CD14-positive monocyte (primary cell): ENCODE measurements around the gene ABCA6. TPM values are rescaled to one million over a fixed set of nuclear protein-coding genes. Genes with fewer than 3 reads are reported as not detected.
A peak's percentile ranks its signal among the peaks of the same experiment; 100 is the strongest.

ENCODE experiments used
- DNase-seq, 3 donors: peaks; one replicate each; pipeline ENCODE4 v3.0.0-alpha.2; 2011 to 2022
- H2AFZ ChIP-seq: 2 replicates; pipeline ENCODE4 v1.6.0; 2012; ENCODE audit warnings: mild to moderate bottlenecking, low read depth, low read length, inconsistent platforms; ENCODE audit not compliant: insufficient read depth, poor library complexity, severe bottlenecking
- H3K27ac ChIP-seq, 2 donors: 1 replicate in 1 of 2; 2 replicates in 1 of 2; pipeline ENCODE4 v1.5.1; 2012 to 2013; ENCODE audit warnings: low read length in 2 of 2, control low read depth in 1 of 2, inconsistent platforms in 1 of 2, low read depth in 1 of 2, mild to moderate bottlenecking in 1 of 2
- H3K27me3 ChIP-seq, 2 donors: one replicate each; pipeline versions ENCODE4 v1.6.0 to v1.6.1; 2011 to 2013; ENCODE audit warnings: low read length in 2 of 2; ENCODE audit not compliant: control insufficient read depth in 2 of 2, insufficient read depth in 2 of 2
- H3K36me3 ChIP-seq, 2 donors: replicated peaks in 1 of 2; 1 replicate in 1 of 2; 2 replicates in 1 of 2; pipeline versions ENCODE4 v1.5.1 to v1.6.1; 2012 to 2013; ENCODE audit warnings: low read length in 2 of 2, control low read depth in 1 of 2, inconsistent platforms in 1 of 2, mild to moderate bottlenecking in 1 of 2; ENCODE audit not compliant: insufficient read depth in 2 of 2, control insufficient read depth in 1 of 2
- H3K4me1 ChIP-seq, 2 donors: 1 replicate in 1 of 2; 2 replicates in 1 of 2; pipeline versions ENCODE4 v1.5.1 to v1.6.1; 2012 to 2013; ENCODE audit warnings: low read length in 2 of 2, control low read depth in 1 of 2, inconsistent platforms in 1 of 2, mild to moderate bottlenecking in 1 of 2, moderate library complexity in 1 of 2; ENCODE audit not compliant: insufficient read depth in 2 of 2, control insufficient read depth in 1 of 2
- H3K4me2 ChIP-seq: replicated peaks from 2 replicates; pipeline ENCODE3; 2012; ENCODE audit warnings: low read length, moderate library complexity, mild to moderate bottlenecking; ENCODE audit not compliant: poor library complexity, severe bottlenecking; ENCODE audit errors: extremely low read depth
- H3K4me3 ChIP-seq, 3 experiments: fragments of 200-600 bp in 1 of 3; sonication (generic) in 1 of 3; replicated peaks in 1 of 3; 1 replicate in 2 of 3; 2 replicates in 1 of 3; pipeline ENCODE4 v1.5.1; 2011 to 2013; ENCODE audit warnings: low read length in 3 of 3, mild to moderate bottlenecking in 3 of 3, control low read depth in 2 of 3, low read depth in 2 of 3, inconsistent platforms in 1 of 3, moderate library complexity in 1 of 3
- H3K79me2 ChIP-seq: 2 replicates; pipeline ENCODE4 v1.6.0; 2012; ENCODE audit warnings: mild to moderate bottlenecking, control low read depth, inconsistent platforms, low read length, moderate library complexity; ENCODE audit not compliant: insufficient read depth
- H3K9ac ChIP-seq: 2 replicates; pipeline ENCODE4 v1.6.0; 2017; ENCODE audit warnings: low read length, mild to moderate bottlenecking; ENCODE audit not compliant: insufficient read depth, poor library complexity, severe bottlenecking
- H3K9me3 ChIP-seq, 2 donors: replicated peaks in 1 of 2; 1 replicate in 1 of 2; 2 replicates in 1 of 2; pipeline versions ENCODE4 v1.5.1 to v1.6.1; 2012 to 2013; ENCODE audit warnings: low read length in 2 of 2, control low read depth in 1 of 2; ENCODE audit not compliant: control insufficient read depth in 1 of 2, insufficient read depth in 1 of 2
- H4K20me1 ChIP-seq: 2 replicates; pipeline ENCODE4 v1.6.0; 2012; ENCODE audit warnings: mild to moderate bottlenecking, low read length, control low read depth, moderate library complexity; ENCODE audit not compliant: insufficient read depth
- H3K27ac Mint-ChIP-seq, 7 donors: one replicate each; pipeline ENCODE4 v1.8.0; 2020; ENCODE audit warnings: mild to moderate bottlenecking in 7 of 7, mixed read lengths in 7 of 7, moderate library complexity in 6 of 7, inconsistent platforms in 2 of 7
- H3K27me3 Mint-ChIP-seq, 3 donors: one replicate each; pipeline ENCODE4 v1.8.0; 2021 to 2022; ENCODE audit warnings: low read depth in 3 of 3, mild to moderate bottlenecking in 3 of 3, mixed read lengths in 3 of 3, moderate library complexity in 3 of 3, inconsistent platforms in 1 of 3
- H3K36me3 Mint-ChIP-seq, 2 donors: one replicate each; pipeline ENCODE4 v1.8.0; 2020; ENCODE audit warnings: mixed read lengths in 2 of 2, inconsistent platforms in 1 of 2, mild to moderate bottlenecking in 1 of 2
- H3K4me1 Mint-ChIP-seq: one replicate; pipeline ENCODE4 v1.8.0; 2020; ENCODE audit warnings: mild to moderate bottlenecking, mixed read lengths
- H3K4me3 Mint-ChIP-seq, 2 donors: one replicate each; pipeline ENCODE4 v1.8.0; 2020; ENCODE audit warnings: mild to moderate bottlenecking in 2 of 2, mixed read lengths in 2 of 2, moderate library complexity in 1 of 2
- H3K9me3 Mint-ChIP-seq, 7 donors: one replicate each; pipeline ENCODE4 v1.8.0; 2020 to 2022; ENCODE audit warnings: mixed read lengths in 7 of 7, mild to moderate bottlenecking in 6 of 7, moderate library complexity in 6 of 7, inconsistent platforms in 2 of 7
- WGBS: methylation state at CpG from one replicate; pipeline ENCODE4 v1.1.5; 2013; ENCODE audit warnings: missing lambda C conversion rate; ENCODE audit not compliant: insufficient coverage; 5-methylcytosine and 5-hydroxymethylcytosine counted together
- intact Hi-C, 2 donors: fragments of 100-400 bp; cut with micrococcal nuclease; formaldehyde crosslinking; loops; one replicate each; pipeline versions ENCODE4 v1.15.0 to v1.15.1; 2023
- polyA plus RNA-seq, 3 donors: library from polyadenylated mRNA; depleted of rRNA in 1 of 3; unstranded in 2 of 3; stranded (reverse) in 1 of 3; fragments of 300-500 nt in 2 of 3; fragments of >200 nt in 1 of 3; fragmentation: Illumina TruSeq in 2 of 3; gene quantifications; 1 replicate in 2 of 3; 2 replicates in 1 of 3; pipeline ENCODE4 v1.2.3, GENCODE V29; 2012 to 2021
- TF ChIP-seq, protein P1 (sequence below): fragments of 200-600 bp; IDR thresholded peaks from one replicate; pipeline ENCODE4 v1.8.0; 2022; ENCODE audit warnings: antibody characterized with exemption, mild to moderate bottlenecking

Gene ABCA6
- polyA plus RNA-seq, 3 donors = 0.52 to 0.93 (median 0.76) TPM

DNA sequence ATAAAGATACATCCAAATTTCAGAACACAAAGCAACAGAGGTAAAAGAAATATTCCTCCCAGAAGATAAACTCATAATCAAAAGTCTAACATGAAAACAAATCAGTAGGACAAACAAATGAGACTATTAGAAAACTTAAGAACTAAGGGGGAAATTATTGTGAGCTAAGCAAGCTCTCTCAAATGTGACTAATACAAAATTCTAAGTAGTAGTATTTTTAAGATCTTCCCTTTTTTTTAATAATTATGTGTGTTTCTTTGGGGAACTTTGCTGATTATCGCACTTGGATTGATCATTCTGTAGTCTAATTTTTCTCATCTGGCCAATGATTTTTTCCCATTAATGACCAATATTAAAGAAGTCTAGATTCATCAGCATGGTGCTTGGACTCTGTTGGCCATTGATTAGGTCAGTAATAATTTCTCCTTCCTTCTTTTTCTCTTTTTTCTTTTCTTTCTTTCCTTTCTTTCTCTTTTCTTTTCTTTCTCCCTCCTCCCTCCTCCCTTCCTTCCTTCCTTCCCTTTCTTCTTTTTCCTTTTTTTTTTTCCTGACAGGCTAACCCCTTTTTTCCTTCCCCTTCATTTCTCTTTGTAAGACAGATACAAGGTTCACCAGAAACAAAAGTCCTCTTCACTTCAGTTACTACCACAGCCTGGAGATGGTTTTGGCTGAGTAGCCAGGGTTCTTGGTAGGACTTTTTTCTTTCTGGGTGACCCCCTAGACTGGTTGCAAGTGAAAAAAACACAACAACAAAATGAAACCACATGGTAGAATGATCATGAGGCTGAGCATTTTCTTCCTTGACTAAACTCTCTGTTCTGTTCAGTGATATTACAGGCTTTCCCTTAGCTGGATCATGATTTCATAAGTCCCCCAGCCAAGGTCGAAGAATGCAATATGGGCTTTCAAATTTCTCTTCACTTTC, 2.9 kb upstream of the ABCA6 start:
- DNase-seq = peak in 1 of 3 donors; percentile 19
- H3K4me1 Mint-ChIP-seq = peaks cover 30% of the 10 kb centered on the region
- Histone ChIP-seq H3K27me3 (no peaks in the 10 kb centered on the region), H3K36me3 (no peaks in the 10 kb centered on the region), H3K9ac (no peak overlapping the region), H3K4me2 (no peak overlapping the region), H4K20me1 (no peaks in the 10 kb centered on the region), H3K27ac (no peak overlapping the region), H3K4me3 (no peak overlapping the region), H3K79me2 (no peaks in the 10 kb centered on the region), H2AFZ (peak overlapping the region; percentile 37), H3K9me3 (no peaks in the 10 kb centered on the region), H3K4me1 (peaks cover 27 to 35% of the 10 kb centered on the region in 2 donors)
- H3K36me3 Mint-ChIP-seq = no peaks in the 10 kb centered on the region
- peak overlapping the region in 4 of 7 donors; percentile 48 to 87 (median 82) for H3K27ac Mint-ChIP-seq
- no peaks in the 10 kb centered on the region for H3K27me3 Mint-ChIP-seq
- WGBS = no CpG with 5 or more reads among the region's 2 CpGs
- H3K4me3 Mint-ChIP-seq = no peak overlapping the region
- H3K9me3 Mint-ChIP-seq = peaks cover 0 to 3% (median 0%) of the 10 kb centered on the region in 7 donors
- intact Hi-C loops = no loop called here
- TF ChIP-seq, protein P1, sequence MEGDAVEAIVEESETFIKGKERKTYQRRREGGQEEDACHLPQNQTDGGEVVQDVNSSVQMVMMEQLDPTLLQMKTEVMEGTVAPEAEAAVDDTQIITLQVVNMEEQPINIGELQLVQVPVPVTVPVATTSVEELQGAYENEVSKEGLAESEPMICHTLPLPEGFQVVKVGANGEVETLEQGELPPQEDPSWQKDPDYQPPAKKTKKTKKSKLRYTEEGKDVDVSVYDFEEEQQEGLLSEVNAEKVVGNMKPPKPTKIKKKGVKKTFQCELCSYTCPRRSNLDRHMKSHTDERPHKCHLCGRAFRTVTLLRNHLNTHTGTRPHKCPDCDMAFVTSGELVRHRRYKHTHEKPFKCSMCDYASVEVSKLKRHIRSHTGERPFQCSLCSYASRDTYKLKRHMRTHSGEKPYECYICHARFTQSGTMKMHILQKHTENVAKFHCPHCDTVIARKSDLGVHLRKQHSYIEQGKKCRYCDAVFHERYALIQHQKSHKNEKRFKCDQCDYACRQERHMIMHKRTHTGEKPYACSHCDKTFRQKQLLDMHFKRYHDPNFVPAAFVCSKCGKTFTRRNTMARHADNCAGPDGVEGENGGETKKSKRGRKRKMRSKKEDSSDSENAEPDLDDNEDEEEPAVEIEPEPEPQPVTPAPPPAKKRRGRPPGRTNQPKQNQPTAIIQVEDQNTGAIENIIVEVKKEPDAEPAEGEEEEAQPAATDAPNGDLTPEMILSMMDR = no peak

DNA sequence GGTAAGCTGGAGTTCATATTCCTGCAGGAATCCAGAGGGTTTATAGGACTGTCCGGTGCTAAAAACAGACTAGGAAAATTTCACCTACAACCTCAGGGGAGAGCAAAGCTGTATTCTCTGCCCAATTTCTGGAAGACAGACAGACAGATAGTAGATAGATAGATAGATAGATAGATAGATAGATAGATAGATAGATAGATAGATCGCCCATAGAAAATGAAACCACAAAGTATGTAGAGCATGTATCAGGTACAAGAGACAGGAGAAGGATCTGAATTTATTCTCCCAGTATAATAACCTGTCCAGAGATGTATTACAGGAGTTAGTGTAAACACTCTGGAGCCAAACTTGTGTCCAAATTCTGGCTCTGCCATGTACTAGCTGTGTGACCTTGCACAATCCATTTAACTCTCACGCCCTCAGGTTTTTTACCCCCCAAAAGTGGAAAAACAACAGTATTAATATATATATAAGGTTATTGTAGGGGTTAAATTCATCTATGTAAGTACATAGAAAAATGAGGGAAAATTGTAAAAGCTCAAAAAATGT, 2.1 kb upstream of the ABCA6 start:
- no peak for DNase-seq
- TF ChIP-seq, protein P1 = no peak
- peaks cover 0 to 4% (median 0%) of the 10 kb centered on the region in 7 donors for H3K9me3 Mint-ChIP-seq
- peak overlapping the region in 1 of 7 donors; percentile 57 for H3K27ac Mint-ChIP-seq
- H3K27ac ChIP-seq = no peak overlapping the region
- no peak overlapping the region for H3K4me3 Mint-ChIP-seq
- H4K20me1 ChIP-seq = no peaks in the 10 kb centered on the region
- no peaks in the 10 kb centered on the region for H3K27me3 Mint-ChIP-seq
- peaks cover 27 to 35% of the 10 kb centered on the region in 2 donors for H3K4me1 ChIP-seq
- intact Hi-C loops = no loop called here
- no peaks in the 10 kb centered on the region for H3K9me3 ChIP-seq
- H3K79me2 ChIP-seq = no peaks in the 10 kb centered on the region
- H3K4me2 ChIP-seq = no peak overlapping the region
- no peaks in the 10 kb centered on the region for H3K36me3 Mint-ChIP-seq
- WGBS = no CpG with 5 or more reads among the region's 3 CpGs
- H3K27me3 ChIP-seq = no peaks in the 10 kb centered on the region
- H3K9ac ChIP-seq = no peak overlapping the region
- H3K4me3 ChIP-seq = no peak overlapping the region
- H3K36me3 ChIP-seq = no peaks in the 10 kb centered on the region
- peaks cover 30% of the 10 kb centered on the region for H3K4me1 Mint-ChIP-seq
- peak overlapping the region; percentile 20 for H2AFZ ChIP-seq
